Endothelial cell of umbilical vein (primary cell): ENCODE results near the gene KIF26B. TPM values are rescaled to one million over a fixed set of nuclear protein-coding genes. Genes with fewer than 3 reads are reported as not detected.

Experiments used
- BruUV-seq: library from RNA; stranded (reverse); fragments of 400-500 nt; replicated peaks from 2 replicates; lab custom pipeline; 2021; lab: Mats Ljungman, UMichigan
- CTCF ChIA-PET: fragments of 300-600, 350-600 bp; sonication (Branson Sonifier 250); formaldehyde crosslinking; loops from one replicate; lab custom pipeline; 2021; ENCODE audit warnings: antibody characterized with exemption, inconsistent platforms; lab: Charles Lee
- POLR2A ChIA-PET: fragments of 300-600, 350-600 bp; sonication (Branson Sonifier 250); formaldehyde crosslinking; loops from one replicate; lab custom pipeline; 2021; ENCODE audit warnings: antibody characterized with exemption, inconsistent platforms; lab: Charles Lee
- DNase-seq: peaks from one replicate; pipeline ENCODE4 v3.0.0-alpha.2; 2011; ENCODE audit warnings: low read depth, low spot score
- FAIRE-seq: peaks from 2 replicates; lab custom pipeline; 2011; peaks lifted over from hg19 to GRCh38; lab: Jason Lieb, UNC
- H2AFZ ChIP-seq: 2 replicates; pipeline ENCODE4 v1.6.0; 2012; ENCODE audit warnings: low read depth, low read length, control low read depth, inconsistent platforms
- H3K27ac ChIP-seq: 2 replicates; pipeline ENCODE4 v1.5.1; 2011; ENCODE audit warnings: low read depth, mild to moderate bottlenecking, control low read depth, low read length, moderate library complexity; ENCODE audit not compliant: insufficient read depth
- H3K27me3 ChIP-seq, 2 experiments: 2 replicates each; pipeline versions ENCODE4 v1.6.0 to v1.6.1; 2011; ENCODE audit warnings: low read length in 2 of 2, mixed read lengths in 1 of 2; ENCODE audit not compliant: control insufficient read depth in 2 of 2, insufficient read depth in 2 of 2
- H3K36me3 ChIP-seq, 2 experiments: 2 replicates in 1 of 2; 3 replicates in 1 of 2; pipeline ENCODE4 v1.5.1; 2011; ENCODE audit warnings: low read length in 2 of 2, mild to moderate bottlenecking in 1 of 2, moderate library complexity in 1 of 2; ENCODE audit not compliant: control insufficient read depth in 2 of 2, insufficient read depth in 2 of 2; ENCODE audit errors: extremely low read depth in 1 of 2
- H3K4me1 ChIP-seq: 3 replicates; pipeline ENCODE4 v1.5.1; 2011; ENCODE audit warnings: mild to moderate bottlenecking, low read length; ENCODE audit not compliant: control insufficient read depth, insufficient read depth; ENCODE audit errors: extremely low read depth
- H3K4me2 ChIP-seq: 2 replicates; pipeline ENCODE4 v1.6.1; 2011; ENCODE audit warnings: low read length, control low read depth, mixed read lengths; ENCODE audit not compliant: insufficient read depth
- H3K4me3 ChIP-seq, 3 experiments: fragments of 200-600 bp in 1 of 3; sonication (generic), shearing (Covaris generic) in 1 of 3; replicated peaks in 1 of 3; 2 replicates each; pipeline ENCODE4 v1.5.1; 2011 to 2016; ENCODE audit warnings: control low read depth in 3 of 3, low read length in 3 of 3, mild to moderate bottlenecking in 2 of 3, inconsistent platforms in 1 of 3, low read depth in 1 of 3, moderate library complexity in 1 of 3; ENCODE audit not compliant: insufficient read depth in 1 of 3
- H3K79me2 ChIP-seq: 2 replicates; pipeline ENCODE4 v1.6.0; 2012; ENCODE audit warnings: low read length, inconsistent platforms; ENCODE audit not compliant: control insufficient read depth, insufficient read depth
- H3K9ac ChIP-seq: replicated peaks from 2 replicates; pipeline ENCODE3; 2011; ENCODE audit warnings: low read length, control low read depth; ENCODE audit not compliant: insufficient read depth; ENCODE audit errors: extremely low read depth
- H3K9me1 ChIP-seq: replicated peaks from 3 replicates; pipeline ENCODE4 v1.6.0; 2011; ENCODE audit warnings: mild to moderate bottlenecking, low read length; ENCODE audit not compliant: control insufficient read depth, insufficient read depth; ENCODE audit errors: extremely low read depth
- H3K9me3 ChIP-seq: replicated peaks from 2 replicates; pipeline ENCODE4 v1.5.1; 2012; ENCODE audit warnings: low read length, inconsistent platforms; ENCODE audit not compliant: control insufficient read depth, insufficient read depth
- H4K20me1 ChIP-seq: replicated peaks from 2 replicates; pipeline ENCODE3; 2011; ENCODE audit warnings: mild to moderate bottlenecking, low read length; ENCODE audit not compliant: control insufficient read depth, insufficient read depth; ENCODE audit errors: extremely low read depth
- CTCF ChIP-seq, 2 donors: IDR thresholded peaks; 1 replicate in 1 of 2; 2 replicates in 1 of 2; pipeline ENCODE4 v1.5.1; 2011; ENCODE audit warnings: low read length in 2 of 2, mild to moderate bottlenecking in 2 of 2, moderate library complexity in 2 of 2, control low read depth in 1 of 2, inconsistent platforms in 1 of 2, low read depth in 1 of 2; ENCODE audit not compliant: insufficient read depth in 1 of 2; ENCODE audit errors: extremely low read depth in 1 of 2
- EZH2 ChIP-seq: IDR thresholded peaks from 2 replicates; pipeline ENCODE4 v1.6.1; 2012; ENCODE audit warnings: borderline replicate concordance, low read depth, mild to moderate bottlenecking, moderate library complexity, low read length, inconsistent platforms; ENCODE audit not compliant: severe bottlenecking
- FOS ChIP-seq: IDR thresholded peaks from 2 replicates; pipeline ENCODE4 v1.6.1; 2011; ENCODE audit warnings: mild to moderate bottlenecking, low read length, moderate library complexity, borderline replicate concordance; ENCODE audit not compliant: insufficient read depth
- GATA2 ChIP-seq: IDR thresholded peaks from 2 replicates; pipeline ENCODE4 v1.7.0; 2011; ENCODE audit warnings: low read depth, mild to moderate bottlenecking, moderate library complexity, mixed read lengths, low read length; ENCODE audit not compliant: insufficient read length, insufficient read depth
- JUN ChIP-seq: IDR thresholded peaks from 2 replicates; pipeline ENCODE4 v1.6.1; 2011; ENCODE audit warnings: borderline replicate concordance, low read depth; ENCODE audit not compliant: insufficient read length, insufficient read depth
- MAX ChIP-seq: IDR thresholded peaks from 2 replicates; pipeline ENCODE4 v1.6.1; 2011; ENCODE audit not compliant: insufficient read depth, insufficient read length
- MYC ChIP-seq: IDR thresholded peaks from one replicate; pipeline ENCODE4 v1.6.1; 2011; ENCODE audit warnings: mild to moderate bottlenecking, low read depth, low read length
- POLR2A ChIP-seq: IDR thresholded peaks from 2 replicates; pipeline ENCODE4 v1.6.1; 2012; ENCODE audit warnings: low read depth, mild to moderate bottlenecking, control low read depth, low read length
- POLR2AphosphoS5 ChIP-seq: IDR thresholded peaks from 2 replicates; pipeline ENCODE4 v1.6.1; 2012; ENCODE audit warnings: low read depth, mild to moderate bottlenecking, control low read depth, low read length, moderate library complexity; ENCODE audit not compliant: insufficient read depth
- dilution Hi-C: fragments of 300-500 bp; cut with MboI; formaldehyde crosslinking; loops from one replicate; pipeline ENCODE4 v1.15.0; 2019; ENCODE audit warnings: low sequenced_read_pairs; ENCODE audit not compliant: extremely low pct_ligation_motif_present
- intact Hi-C: fragments of 100-400 bp; cut with micrococcal nuclease; formaldehyde crosslinking; loops from one replicate; pipeline ENCODE4 v1.10.0; 2022
- polyA plus RNA-seq, 4 experiments: library from polyadenylated mRNA; depleted of rRNA in 3 of 4; stranded (reverse) in 3 of 4; unstranded in 1 of 4; fragments of >200 nt; gene quantifications; 2 replicates each; pipeline versions ENCODE4 v1.2.1 to v1.2.3, GENCODE V29; 2011 to 2012; ENCODE audit warnings: missing spikeins in 1 of 4
- total RNA-seq: library from RNA; stranded (reverse); gene quantifications from 2 replicates; pipeline ENCODE4 v1.2.3, GENCODE V29; 2021

KIF26B gene
- total and polyA plus RNA-seq, 2 donors (not counting 3 experiments of a cell fraction or from before 2014, with no cell fraction given): 0.04 to 0.49 TPM

GRCh38 chr1:245221805-245222204, 67.0 kb downstream of the KIF26B start:
- H4K20me1 ChIP-seq: no peaks in the 10 kb centered on the region
- ChIA-PET POLR2A (no interaction called here), CTCF (no interaction called here)
- dilution Hi-C loops (no loop called here), intact Hi-C loops (no loop called here)
- FAIRE-seq (no peak), DNase-seq (no peak)
- no peaks in the 10 kb centered on the region for H3K27me3 ChIP-seq
- no peak overlapping the region for H3K4me2 ChIP-seq
- no peaks in the 10 kb centered on the region for H3K36me3 ChIP-seq
- no peak overlapping the region for H3K27ac ChIP-seq
- no peaks in the 10 kb centered on the region for H3K9me3 ChIP-seq
- no peaks in the 10 kb centered on the region for H3K4me1 ChIP-seq
- BruUV-seq: no TSS peak
- TF ChIP-seq POLR2AphosphoS5 (no peak), CTCF (IDR thresholded peaks at IDR 0.05; ENCODE audit: extremely low read depth in 1 of 2, insufficient read depth in 1 of 2, low read depth in 1 of 2, low read length in 2 of 2) (no peak), FOS (no peak)
- no peak overlapping the region for H3K4me3 ChIP-seq
- H3K9ac ChIP-seq: no peak overlapping the region
- no peaks in the 10 kb centered on the region for H3K9me1 ChIP-seq
- H3K79me2 ChIP-seq: no peaks in the 10 kb centered on the region
- H2AFZ ChIP-seq: no peak overlapping the region

DNA sequence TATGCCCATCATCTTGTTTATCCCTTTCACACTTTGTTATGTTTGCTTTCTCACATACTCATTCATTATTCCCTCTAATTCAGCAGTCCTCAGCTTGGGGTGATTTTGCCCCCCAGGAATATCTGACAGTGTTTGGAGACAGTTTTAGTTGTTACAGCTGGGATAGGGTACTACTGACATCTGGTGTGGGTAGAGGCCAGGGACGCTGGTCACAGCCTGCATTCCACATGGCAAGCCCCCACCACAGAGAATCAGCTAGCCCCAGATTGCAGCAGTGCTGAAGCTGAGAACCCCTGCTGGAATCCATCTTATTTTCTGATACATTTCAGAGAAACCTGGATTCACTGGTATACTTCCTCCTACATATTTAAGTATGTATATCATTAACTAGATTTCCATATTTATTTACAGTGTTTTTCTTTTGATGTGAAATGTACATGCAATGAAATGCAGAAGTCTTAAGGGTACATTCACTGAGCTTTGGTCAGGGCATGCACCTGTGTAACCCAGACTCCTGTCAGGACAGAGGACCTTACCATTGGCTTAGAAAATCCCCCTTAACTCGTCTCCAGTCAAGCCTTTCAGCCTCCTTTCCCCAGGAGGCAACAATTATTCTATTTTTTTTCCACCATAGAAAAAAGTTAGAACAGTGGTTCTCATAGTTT, 68.3 kb downstream of the KIF26B start:
- ChIA-PET CTCF (no interaction called here), POLR2A (no interaction called here)
- DNase-seq (no peak), FAIRE-seq (no peak)
- Histone ChIP-seq H3K9me3 (no peaks in the 10 kb centered on the region), H2AFZ (no peak overlapping the region), H3K36me3 (no peaks in the 10 kb centered on the region), H3K27ac (no peak overlapping the region), H3K9ac (no peak overlapping the region), H3K4me2 (no peak overlapping the region), H3K79me2 (no peaks in the 10 kb centered on the region), H4K20me1 (no peaks in the 10 kb centered on the region), H3K4me3 (no peak overlapping the region), H3K4me1 (no peaks in the 10 kb centered on the region), H3K9me1 (no peaks in the 10 kb centered on the region), H3K27me3 (no peaks in the 10 kb centered on the region)
- dilution Hi-C loops (no loop called here), intact Hi-C loops (no loop called here)
- no peak for TF ChIP-seq MYC
- TF ChIP-seq MAX: no peak
- no peak for TF ChIP-seq EZH2
- no peak for TF ChIP-seq CTCF (IDR thresholded peaks at IDR 0.05; ENCODE audit: extremely low read depth in 1 of 2, insufficient read depth in 1 of 2, low read depth in 1 of 2, low read length in 2 of 2)
- no peak for TF ChIP-seq POLR2A
- TF ChIP-seq GATA2: no peak
- no peak for TF ChIP-seq FOS
- TF ChIP-seq POLR2AphosphoS5: no peak
- no peak for TF ChIP-seq JUN
- no TSS peak for BruUV-seq
